Kidney epithelial cell (primary cell): Measurements from ENCODE around the gene ODF2L. TPM values are rescaled to one million over a fixed set of nuclear protein-coding genes. Genes with fewer than 3 reads are reported as not detected.
"Not testable (repeated sequence)": the region's sequence is repeated elsewhere in the genome, so short reads cannot be mapped to it uniquely, and the experiment has no call there.

Experiments
- DNase-seq: peaks from one replicate; pipeline ENCODE4 v3.0.0-alpha.2; 2010; ENCODE audit warnings: low read depth
- H3K27me3 ChIP-seq: 2 replicates; pipeline ENCODE4 v1.6.0; 2011; ENCODE audit warnings: low read length; ENCODE audit not compliant: control insufficient read depth, insufficient read depth
- H3K36me3 ChIP-seq: 2 replicates; pipeline ENCODE4 v1.5.1; 2011; ENCODE audit warnings: low read length; ENCODE audit not compliant: control insufficient read depth, insufficient read depth
- H3K4me3 ChIP-seq: 2 replicates; pipeline ENCODE4 v1.5.1; 2011; ENCODE audit warnings: low read depth, mild to moderate bottlenecking, control low read depth, low read length
- total RNA-seq: library from RNA; depleted of rRNA; stranded (reverse); fragments of >200 nt; gene quantifications from 2 replicates; pipeline ENCODE4 v1.2.3, GENCODE V29; 2015
- TF ChIP-seq, protein P1 (sequence below): IDR thresholded peaks from 2 replicates; pipeline ENCODE4 v1.5.1; 2011; ENCODE audit warnings: mild to moderate bottlenecking, moderate library complexity, low read length, control low read depth, inconsistent platforms; ENCODE audit not compliant: insufficient read depth, poor library complexity, severe bottlenecking

The ODF2L gene
- total RNA-seq, 1 donor from 2014 or later = 26.4 TPM

DNA sequence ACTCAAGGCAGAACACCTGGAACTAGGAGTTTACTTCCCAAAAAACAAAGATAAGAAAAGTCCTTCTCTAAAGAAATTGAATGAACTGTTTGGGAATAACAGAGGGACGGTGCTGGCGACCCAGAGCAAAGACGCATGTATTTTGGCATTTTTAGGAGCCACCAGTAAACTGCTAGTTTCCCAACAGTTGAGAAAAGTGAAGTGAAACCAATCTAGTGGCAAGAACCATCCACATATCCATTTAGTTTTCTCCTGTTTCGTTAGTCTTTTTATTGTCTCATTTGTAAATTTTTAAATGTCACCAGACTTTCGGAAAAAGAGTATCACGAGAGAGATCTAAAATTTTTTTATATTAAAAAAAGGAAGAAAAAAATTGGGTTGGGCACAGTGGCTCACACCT, 30.2 kb downstream of the ODF2L start:
- H3K27me3 ChIP-seq = no peaks in the 10 kb centered on the region
- no peak overlapping the region for H3K4me3 ChIP-seq
- H3K36me3 ChIP-seq = no peaks in the 10 kb centered on the region
- TF ChIP-seq, protein P1, sequence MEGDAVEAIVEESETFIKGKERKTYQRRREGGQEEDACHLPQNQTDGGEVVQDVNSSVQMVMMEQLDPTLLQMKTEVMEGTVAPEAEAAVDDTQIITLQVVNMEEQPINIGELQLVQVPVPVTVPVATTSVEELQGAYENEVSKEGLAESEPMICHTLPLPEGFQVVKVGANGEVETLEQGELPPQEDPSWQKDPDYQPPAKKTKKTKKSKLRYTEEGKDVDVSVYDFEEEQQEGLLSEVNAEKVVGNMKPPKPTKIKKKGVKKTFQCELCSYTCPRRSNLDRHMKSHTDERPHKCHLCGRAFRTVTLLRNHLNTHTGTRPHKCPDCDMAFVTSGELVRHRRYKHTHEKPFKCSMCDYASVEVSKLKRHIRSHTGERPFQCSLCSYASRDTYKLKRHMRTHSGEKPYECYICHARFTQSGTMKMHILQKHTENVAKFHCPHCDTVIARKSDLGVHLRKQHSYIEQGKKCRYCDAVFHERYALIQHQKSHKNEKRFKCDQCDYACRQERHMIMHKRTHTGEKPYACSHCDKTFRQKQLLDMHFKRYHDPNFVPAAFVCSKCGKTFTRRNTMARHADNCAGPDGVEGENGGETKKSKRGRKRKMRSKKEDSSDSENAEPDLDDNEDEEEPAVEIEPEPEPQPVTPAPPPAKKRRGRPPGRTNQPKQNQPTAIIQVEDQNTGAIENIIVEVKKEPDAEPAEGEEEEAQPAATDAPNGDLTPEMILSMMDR = no peak
- DNase-seq = no peak

- DNase-seq = no peak
- TF ChIP-seq, protein P1 = no peak
- no peaks in the 10 kb centered on the region for H3K36me3 ChIP-seq
- H3K4me3 ChIP-seq = no peak overlapping the region
- no peaks in the 10 kb centered on the region for H3K27me3 ChIP-seq
These were observed 33.3 kb downstream of the ODF2L start for GRCh38 chr1:86362807-86363206.

DNA sequence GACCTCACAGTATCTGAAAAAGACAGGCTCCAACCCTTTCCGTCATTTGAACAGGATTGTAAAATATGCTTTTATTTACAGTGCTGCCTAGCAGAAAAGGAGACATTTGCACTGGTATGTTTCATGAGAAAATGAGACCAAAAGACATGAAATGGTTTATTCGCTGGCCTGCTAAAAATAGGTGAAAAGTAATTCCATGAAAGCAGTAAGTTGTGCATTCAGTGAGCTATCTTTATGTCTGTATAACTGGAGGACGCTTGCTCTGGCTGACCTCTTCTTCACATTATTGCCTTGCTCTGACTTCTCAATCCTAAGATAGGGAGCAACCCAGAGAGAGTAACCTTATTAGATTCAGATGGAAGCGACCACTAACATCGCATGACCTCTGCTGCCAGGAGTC, 38.3 kb downstream of the ODF2L start:
- Histone ChIP-seq H3K36me3 (no peaks in the 10 kb centered on the region), H3K27me3 (no peaks in the 10 kb centered on the region), H3K4me3 (no peak overlapping the region)
- TF ChIP-seq, protein P1 = no peak
- no peak for DNase-seq

- DNase-seq = no peak
These were observed 39.9 kb downstream of the ODF2L start for GRCh38 chr1:86356247-86356646.

GRCh38 chr1:86352086-86352485, 44.0 kb downstream of the ODF2L start:
- H3K4me3 ChIP-seq = no peak overlapping the region
- DNase-seq = no peak
- TF ChIP-seq, protein P1 = no peak
- H3K27me3 ChIP-seq = no peaks in the 10 kb centered on the region
- H3K36me3 ChIP-seq = no peaks in the 10 kb centered on the region

More at GRCh38 chr1:86356247-86356646, 39.9 kb downstream of the ODF2L start:
- TF ChIP-seq, protein P1 = no peak
- Histone ChIP-seq H3K4me3 (no peak overlapping the region), H3K36me3 (no peaks in the 10 kb centered on the region), H3K27me3 (no peaks in the 10 kb centered on the region)

- not testable (repeated sequence) for DNase-seq, H3K36me3 ChIP-seq, H3K27me3 ChIP-seq, H3K4me3 ChIP-seq
These were observed 45.9 kb downstream of the ODF2L start for GRCh38 chr1:86350230-86350629.

- Histone ChIP-seq H3K27me3 (no peaks in the 10 kb centered on the region), H3K4me3 (no peak overlapping the region), H3K36me3 (no peaks in the 10 kb centered on the region)
- TF ChIP-seq, protein P1 = no peak
- DNase-seq = no peak
These were observed 49.7 kb downstream of the ODF2L start for GRCh38 chr1:86346388-86346787.
